HCT116 (cell line): ENCODE data around the gene COX18.

Source experiments
- CTCF ChIP-seq, 3 experiments: fragments of 200-600 bp in 1 of 3; sonication (generic) in 1 of 3; IDR thresholded peaks in 2 of 3; conservative IDR thresholded peaks in 1 of 3; 2 replicates each; pipeline ENCODE4 v1.5.1; 2012 to 2017; ENCODE audit warnings: low read depth in 2 of 3, low read length in 2 of 3, antibody characterized with exemption in 1 of 3, borderline replicate concordance in 1 of 3, control low read depth in 1 of 3, mild to moderate bottlenecking in 1 of 3, mixed read lengths in 1 of 3, mixed run types in 1 of 3, moderate library complexity in 1 of 3; ENCODE audit not compliant: insufficient read depth in 1 of 3
- EGR1 ChIP-seq: IDR thresholded peaks from 2 replicates; pipeline ENCODE4 v1.6.1; 2012; ENCODE audit warnings: low read depth
- POLR2A ChIP-seq: IDR thresholded peaks from 2 replicates; pipeline ENCODE4 v1.7.0; 2011; ENCODE audit warnings: borderline replicate concordance; ENCODE audit not compliant: insufficient read depth, insufficient read length; ENCODE audit errors: extremely low read depth
- POLR2AphosphoS5 ChIP-seq: IDR thresholded peaks from 2 replicates; pipeline ENCODE4 v1.6.1; 2011; ENCODE audit warnings: mild to moderate bottlenecking, low read depth, low read length, moderate library complexity
- TCF7L2 ChIP-seq: IDR thresholded peaks from 2 replicates; pipeline ENCODE4 v1.7.0; 2011; ENCODE audit warnings: borderline replicate concordance, inconsistent platforms; ENCODE audit not compliant: insufficient read depth, insufficient read length; ENCODE audit errors: extremely low read depth
- ZNF274 ChIP-seq: fragments of 200-500 bp; sonication (Bioruptor generic); IDR thresholded peaks from 2 replicates; pipeline ENCODE4 v1.6.1; 2014; ENCODE audit warnings: mild to moderate bottlenecking, low read depth, low read length, inconsistent platforms
- TF ChIP-seq, protein P1 (sequence below): IDR thresholded peaks from 2 replicates; pipeline ENCODE4 v1.6.1; 2011; ENCODE audit warnings: mild to moderate bottlenecking, low read length, moderate library complexity; ENCODE audit not compliant: insufficient replicate concordance; ENCODE audit errors: extremely low read depth

- TF ChIP-seq CTCF (IDR thresholded peaks at IDR 0.05 in 2 of 3, conservative IDR thresholded peaks at IDR 0.05 in 1 of 3; ENCODE audit: borderline replicate concordance in 1 of 3, insufficient read depth in 1 of 3, low read depth in 2 of 3, low read length in 2 of 3) (no peak), ZNF274 (no peak), POLR2AphosphoS5 (no peak), EGR1 (no peak), POLR2A (no peak), TCF7L2 (no peak)
- TF ChIP-seq, protein P1, sequence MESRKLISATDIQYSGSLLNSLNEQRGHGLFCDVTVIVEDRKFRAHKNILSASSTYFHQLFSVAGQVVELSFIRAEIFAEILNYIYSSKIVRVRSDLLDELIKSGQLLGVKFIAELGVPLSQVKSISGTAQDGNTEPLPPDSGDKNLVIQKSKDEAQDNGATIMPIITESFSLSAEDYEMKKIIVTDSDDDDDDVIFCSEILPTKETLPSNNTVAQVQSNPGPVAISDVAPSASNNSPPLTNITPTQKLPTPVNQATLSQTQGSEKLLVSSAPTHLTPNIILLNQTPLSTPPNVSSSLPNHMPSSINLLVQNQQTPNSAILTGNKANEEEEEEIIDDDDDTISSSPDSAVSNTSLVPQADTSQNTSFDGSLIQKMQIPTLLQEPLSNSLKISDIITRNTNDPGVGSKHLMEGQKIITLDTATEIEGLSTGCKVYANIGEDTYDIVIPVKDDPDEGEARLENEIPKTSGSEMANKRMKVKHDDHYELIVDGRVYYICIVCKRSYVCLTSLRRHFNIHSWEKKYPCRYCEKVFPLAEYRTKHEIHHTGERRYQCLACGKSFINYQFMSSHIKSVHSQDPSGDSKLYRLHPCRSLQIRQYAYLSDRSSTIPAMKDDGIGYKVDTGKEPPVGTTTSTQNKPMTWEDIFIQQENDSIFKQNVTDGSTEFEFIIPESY, result no peak
Measured at GRCh38 chr4:73013310-73013709, 56.2 kb downstream of the COX18 start.
